AG04449 (cell line): ENCODE data around the gene MN1.

Experiments used
- CTCF ChIA-PET: fragments of 350-600 bp; formaldehyde crosslinking; extraction: SDS; loops from one replicate; lab custom pipeline; 2021; ENCODE audit warnings: antibody characterized with exemption; lab: Yijun Ruan, JAX
- POLR2A ChIA-PET: fragments of 400-600, 350-600 bp; formaldehyde crosslinking; extraction: SDS; loops from one replicate; lab custom pipeline; 2020; ENCODE audit warnings: antibody characterized with exemption, inconsistent platforms; lab: Yijun Ruan, JAX
- DNase-seq: peaks from one replicate; pipeline ENCODE4 v3.0.0-alpha.2; 2010; ENCODE audit warnings: low read depth, low spot score
- H3K4me3 ChIP-seq: 2 replicates; pipeline ENCODE4 v1.5.1; 2011; ENCODE audit warnings: low read depth, mild to moderate bottlenecking, control low read depth, low read length
- CTCF ChIP-seq: IDR thresholded peaks from one replicate; pipeline ENCODE4 v1.5.1; 2011; ENCODE audit warnings: mild to moderate bottlenecking, moderate library complexity, low read length, control low read depth, inconsistent platforms; ENCODE audit not compliant: insufficient read depth; ENCODE audit errors: missing control alignments

MN1 gene

DNA sequence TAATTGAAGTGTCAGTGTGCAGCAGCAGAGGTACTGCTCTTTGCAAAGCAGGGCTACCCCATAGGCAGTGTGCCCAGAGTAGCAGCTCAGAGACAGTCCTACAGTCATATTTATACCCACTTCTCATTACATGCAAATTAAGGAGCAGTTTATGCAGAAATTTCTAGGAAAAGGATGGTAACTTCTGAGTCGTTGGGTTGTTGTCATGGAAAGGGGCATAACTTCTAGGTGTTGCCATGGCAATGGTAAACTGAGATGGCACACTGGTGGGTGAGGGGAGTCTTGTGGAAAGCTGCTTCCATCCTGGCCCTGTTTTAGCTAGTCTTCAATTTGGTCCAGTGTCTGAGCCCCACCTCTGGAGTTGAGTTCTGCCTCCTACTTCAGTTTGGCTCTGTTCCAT lies 77.4 kb downstream of the MN1 start:
- no peak for TF ChIP-seq CTCF
- ChIA-PET CTCF (interaction anchor here (1.1 to 1.5 kb wide), 2 partner anchors 13 to 319 kb away, joined by 3 to 4 read pairs; no protein-coding TSS in a partner anchor), POLR2A (no interaction called here)
- DNase-seq, result no peak
- H3K4me3 ChIP-seq, result no peak overlapping the region

GRCh38 chr22:27723708-27724107 lies 77.8 kb downstream of the MN1 start:
- CTCF ChIA-PET, result interaction anchor here (1.5 to 1.6 kb wide), 2 partner anchors 68 to 318 kb away, joined by 3 to 4 read pairs; no protein-coding TSS in a partner anchor
- POLR2A ChIA-PET, result no interaction called here
- no peak overlapping the region for H3K4me3 ChIP-seq
- no peak for TF ChIP-seq CTCF
- DNase-seq, result no peak

GRCh38 chr22:27723158-27723557 lies 78.4 kb downstream of the MN1 start:
- no peak overlapping the region for H3K4me3 ChIP-seq
- no peak for DNase-seq
- POLR2A ChIA-PET, result no interaction called here
- TF ChIP-seq CTCF, result no peak
- CTCF ChIA-PET, result interaction anchor here (1.5 to 1.6 kb wide), 2 partner anchors 69 to 318 kb away, joined by 3 to 4 read pairs; no protein-coding TSS in a partner anchor

DNA sequence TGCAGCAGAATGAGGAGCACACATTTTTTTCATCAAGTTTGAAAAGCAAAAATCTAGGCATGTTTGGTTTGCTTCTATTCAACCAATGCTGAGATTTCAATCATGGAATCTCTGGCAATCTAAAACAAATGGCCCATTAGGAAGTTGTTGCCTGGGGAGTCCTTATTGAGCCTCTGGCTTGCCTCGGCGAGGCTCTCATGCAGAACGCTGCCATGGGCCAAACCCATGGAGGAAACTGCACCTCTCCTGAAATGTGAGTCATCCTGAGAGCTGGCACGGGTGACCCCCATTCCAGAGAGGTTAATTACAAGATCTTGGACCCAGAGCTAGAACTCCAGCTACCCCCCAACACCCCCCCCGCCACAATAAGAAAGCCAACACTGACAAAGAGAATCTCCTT lies 80.7 kb downstream of the MN1 start:
- ChIA-PET CTCF (no interaction called here), POLR2A (no interaction called here)
- no peak for TF ChIP-seq CTCF
- DNase-seq, result no peak
- no peak overlapping the region for H3K4me3 ChIP-seq

- ChIA-PET CTCF (no interaction called here), POLR2A (no interaction called here)
- H3K4me3 ChIP-seq, result no peak overlapping the region
- no peak for TF ChIP-seq CTCF
- DNase-seq, result no peak
Measured at GRCh38 chr22:27719535-27720227, 81.9 kb downstream of the MN1 start.

GRCh38 chr22:27719036-27719347 lies 82.6 kb downstream of the MN1 start:
- no peak for DNase-seq
- no peak for TF ChIP-seq CTCF
- CTCF ChIA-PET, result no interaction called here
- no peak overlapping the region for H3K4me3 ChIP-seq
- POLR2A ChIA-PET, result no interaction called here
